Neuron (in vitro differentiated cells): ENCODE results near the gene APEX1.

Experiments used
- H2AFZ ChIP-seq: one replicate; pipeline ENCODE4 v1.6.1; 2013; ENCODE audit warnings: low read depth, mild to moderate bottlenecking, inconsistent platforms, low read length, moderate library complexity
- H3K27me3 ChIP-seq: one replicate; pipeline ENCODE4 v1.6.1; 2013; ENCODE audit warnings: low read length; ENCODE audit not compliant: insufficient read depth
- H3K36me3 ChIP-seq: one replicate; pipeline ENCODE4 v1.6.1; 2013; ENCODE audit warnings: low read length; ENCODE audit not compliant: insufficient read depth
- H3K4me1 ChIP-seq: one replicate; pipeline ENCODE4 v1.6.1; 2013; ENCODE audit warnings: low read length; ENCODE audit not compliant: insufficient read depth
- H3K4me3 ChIP-seq: 2 replicates; pipeline ENCODE4 v1.5.1; 2013; ENCODE audit warnings: mild to moderate bottlenecking, low read length, moderate library complexity
- H3K9me3 ChIP-seq: one replicate; pipeline ENCODE4 v1.6.1; 2013; ENCODE audit warnings: low read length

Gene APEX1

GRCh38 chr14:20454516-20455354, at the start of gene APEX1, which contains the start of gene OSGEP:
TSS of gene APEX1 (plus strand) at chr14:20455226. CDS start at chr14:20455646, 420 bp downstream.
TSS of gene OSGEP (minus strand) at chr14:20454812. CDS start at chr14:20454683, 129 bp downstream.
- no peaks in the 10 kb centered on the region for H3K9me3 ChIP-seq
- H3K4me1 ChIP-seq: peaks cover 21% of the 10 kb centered on the region
- peak within 1 kb of the TSS; percentile 46 for H2AFZ ChIP-seq
- H3K27me3 ChIP-seq: no peaks in the 10 kb centered on the region
- H3K4me3 ChIP-seq: peak within 1 kb of the TSS; percentile 85
- H3K36me3 ChIP-seq: peaks cover 61% of the 10 kb centered on the region

DNA sequence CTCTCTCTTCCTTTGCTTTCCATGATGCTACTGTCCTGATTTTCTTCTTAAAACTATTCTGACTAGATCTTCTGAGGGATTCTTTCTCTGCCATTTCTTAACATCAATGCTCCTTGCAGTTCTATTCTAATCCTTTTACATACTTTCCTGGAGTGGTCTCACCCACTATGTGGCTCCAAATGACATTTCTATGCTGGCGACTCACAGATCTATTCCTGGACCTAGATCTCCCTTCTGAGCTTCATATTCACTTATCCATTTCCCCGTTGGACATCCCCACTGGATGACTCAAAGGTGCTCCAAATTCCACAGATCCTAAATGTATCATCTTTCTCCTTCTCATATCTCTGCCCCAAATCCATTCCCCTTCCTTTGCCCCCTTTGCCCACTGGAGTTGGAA, 45.8 kb upstream of the APEX1 start:
- H2AFZ ChIP-seq: no peak overlapping the region
- H3K4me1 ChIP-seq: peaks cover 13% of the 10 kb centered on the region
- no peak overlapping the region for H3K4me3 ChIP-seq
- no peaks in the 10 kb centered on the region for H3K27me3 ChIP-seq
- peaks cover 24% of the 10 kb centered on the region for H3K36me3 ChIP-seq
- no peaks in the 10 kb centered on the region for H3K9me3 ChIP-seq

DNA sequence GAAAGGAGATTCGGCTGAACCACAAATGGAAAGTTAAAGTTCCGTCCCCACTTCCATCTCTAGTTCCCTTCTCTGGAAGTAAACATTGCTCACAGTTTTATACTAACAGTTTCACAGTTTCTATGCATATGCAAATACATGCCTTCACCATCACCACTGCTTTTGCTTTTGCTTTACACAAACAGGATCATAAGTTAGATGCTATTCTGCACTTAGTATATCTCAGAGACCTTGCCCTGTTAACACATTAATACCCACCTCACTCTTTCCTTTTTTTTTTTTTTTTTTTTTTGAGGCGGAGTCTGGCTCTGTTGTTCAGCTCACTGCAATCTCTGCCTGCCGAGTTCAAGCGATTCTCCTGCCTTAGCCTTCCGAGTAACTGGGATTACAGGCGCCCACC, 42.6 kb upstream of the APEX1 start:
- peak overlapping the region; percentile 66 for H3K4me3 ChIP-seq
- H3K4me1 ChIP-seq: peaks cover 14% of the 10 kb centered on the region
- H3K9me3 ChIP-seq: no peaks in the 10 kb centered on the region
- peaks cover 10% of the 10 kb centered on the region for H3K36me3 ChIP-seq
- H3K27me3 ChIP-seq: no peaks in the 10 kb centered on the region
- H2AFZ ChIP-seq: peak overlapping the region; percentile 96

DNA sequence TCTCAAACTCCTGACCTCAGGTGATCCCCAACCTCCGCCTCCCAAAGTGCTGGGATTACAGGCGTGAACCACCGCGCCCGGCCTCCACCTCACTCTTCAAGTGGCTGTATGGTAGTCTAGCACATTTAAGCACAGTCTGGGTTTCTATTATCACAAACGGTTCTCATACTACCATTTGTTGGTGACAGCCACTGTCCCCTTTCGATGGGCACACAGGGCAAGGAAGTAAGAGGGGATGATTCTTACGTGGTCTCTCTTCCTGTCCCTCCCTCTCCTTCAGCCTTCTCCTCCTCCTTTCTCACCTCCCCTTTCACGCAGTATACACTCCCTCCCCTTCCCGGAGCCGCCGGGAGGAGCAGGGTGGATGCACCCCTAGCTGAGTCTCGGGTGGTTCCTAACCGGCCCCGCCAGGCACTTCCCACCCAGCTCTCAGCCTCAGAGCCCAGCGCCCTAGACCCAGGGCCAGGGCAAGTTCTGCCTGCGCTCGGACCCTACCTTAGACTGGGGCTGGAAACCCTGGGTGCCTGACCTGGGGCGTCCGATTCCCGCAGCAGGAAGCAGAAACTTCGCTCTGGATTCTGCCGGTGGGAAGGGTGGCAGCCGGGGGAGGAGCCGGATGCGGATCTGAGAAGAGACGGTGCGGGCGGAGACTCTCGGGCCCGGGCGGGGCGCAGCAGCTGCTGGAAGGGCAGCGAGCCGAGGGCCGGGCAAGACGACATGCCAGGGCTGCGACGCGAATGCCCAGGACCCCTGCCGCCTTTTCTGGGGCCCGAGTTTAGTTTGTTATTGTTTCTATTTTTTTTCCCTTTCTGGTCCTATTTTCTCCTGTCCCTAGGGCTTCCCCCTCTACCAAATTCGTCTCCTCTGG, 41.9 kb upstream of the APEX1 start, which contains the start of gene TEP1:
TSS of gene TEP1 (minus strand) at position 626 of the 868 bp plus-strand sequence. CDS start 5,062 bp downstream, outside the sequence.
- H3K4me3 ChIP-seq: peak within 1 kb of the TSS; percentile 66
- no peaks in the 10 kb centered on the region for H3K9me3 ChIP-seq
- H3K4me1 ChIP-seq: peaks cover 14% of the 10 kb centered on the region
- H2AFZ ChIP-seq: peak within 1 kb of the TSS; percentile 96
- H3K36me3 ChIP-seq: peaks cover 3% of the 10 kb centered on the region
- no peaks in the 10 kb centered on the region for H3K27me3 ChIP-seq

GRCh38 chr14:20413744-20414082, 41.3 kb upstream of the APEX1 start:
- H3K9me3 ChIP-seq: no peaks in the 10 kb centered on the region
- peak overlapping the region; percentile 66 for H3K4me3 ChIP-seq
- peaks cover 14% of the 10 kb centered on the region for H3K4me1 ChIP-seq
- peak overlapping the region; percentile 96 for H2AFZ ChIP-seq
- H3K36me3 ChIP-seq: no peaks in the 10 kb centered on the region
- peaks cover 5% of the 10 kb centered on the region for H3K27me3 ChIP-seq

DNA sequence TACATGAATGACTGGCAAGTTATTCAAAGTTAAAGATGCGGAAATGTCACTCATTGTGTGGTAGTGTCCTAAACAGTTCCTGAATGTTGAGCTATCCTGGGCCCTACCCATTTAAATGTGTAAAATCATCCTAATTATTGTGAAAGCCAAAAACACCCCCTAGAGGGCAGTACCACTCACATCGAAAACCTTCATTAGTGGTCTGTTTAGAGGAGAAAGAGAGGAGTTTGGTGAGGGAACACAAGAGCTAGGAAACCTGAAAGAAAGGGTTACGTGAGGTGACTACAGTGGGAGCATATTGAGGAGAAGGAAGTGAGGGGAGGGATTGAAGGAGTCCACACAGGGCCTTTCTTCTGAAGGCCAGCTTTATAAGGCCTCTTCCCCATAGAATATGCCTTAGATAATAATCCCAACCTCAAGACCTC, 39.2 kb upstream of the APEX1 start:
- Histone ChIP-seq H2AFZ (no peak overlapping the region), H3K4me1 (peaks cover 14% of the 10 kb centered on the region), H3K9me3 (no peaks in the 10 kb centered on the region), H3K36me3 (no peaks in the 10 kb centered on the region), H3K27me3 (peaks cover 11% of the 10 kb centered on the region), H3K4me3 (no peak overlapping the region)

DNA sequence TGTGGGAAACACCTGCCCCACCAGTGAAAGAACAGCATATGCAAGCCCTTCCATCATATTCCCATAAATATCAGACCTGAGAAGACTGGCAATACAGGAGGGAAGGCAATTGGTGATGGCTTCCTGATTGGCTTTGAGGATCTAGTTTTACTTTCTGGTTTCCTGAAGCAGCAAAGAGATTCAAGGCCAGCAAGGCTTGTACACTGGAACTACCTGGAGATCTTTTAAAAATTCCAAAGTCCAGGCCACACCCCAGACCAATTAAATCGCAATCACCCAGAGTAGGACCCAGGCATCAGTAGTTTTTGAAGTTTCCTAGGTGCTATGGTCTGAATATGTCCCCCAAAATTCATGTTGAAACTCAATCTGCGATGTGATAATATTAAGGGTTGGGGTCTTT, 38.8 kb upstream of the APEX1 start:
- Histone ChIP-seq H3K36me3 (no peaks in the 10 kb centered on the region), H3K4me1 (peaks cover 15% of the 10 kb centered on the region), H3K9me3 (no peaks in the 10 kb centered on the region), H3K27me3 (peaks cover 11% of the 10 kb centered on the region), H3K4me3 (no peak overlapping the region), H2AFZ (no peak overlapping the region)

GRCh38 chr14:20417250-20418186, 37.5 kb upstream of the APEX1 start:
- Histone ChIP-seq H3K27me3 (peaks cover 11% of the 10 kb centered on the region), H3K4me3 (no peak overlapping the region), H3K9me3 (no peaks in the 10 kb centered on the region), H3K36me3 (no peaks in the 10 kb centered on the region), H3K4me1 (peaks cover 15% of the 10 kb centered on the region), H2AFZ (no peak overlapping the region)

- Histone ChIP-seq H3K4me3 (no peak overlapping the region), H3K4me1 (peaks cover 15% of the 10 kb centered on the region), H3K9me3 (no peaks in the 10 kb centered on the region)
These were observed 36.5 kb upstream of the APEX1 start for GRCh38 chr14:20418501-20418909.

GRCh38 chr14:20419419-20419818, 35.6 kb upstream of the APEX1 start:
- H3K27me3 ChIP-seq: peaks cover 11% of the 10 kb centered on the region
- H3K9me3 ChIP-seq: no peaks in the 10 kb centered on the region
- no peak overlapping the region for H3K4me3 ChIP-seq
- H3K4me1 ChIP-seq: peaks cover 8% of the 10 kb centered on the region
- H3K36me3 ChIP-seq: no peaks in the 10 kb centered on the region
- no peak overlapping the region for H2AFZ ChIP-seq

More at GRCh38 chr14:20418501-20418909, 36.5 kb upstream of the APEX1 start:
- peaks cover 11% of the 10 kb centered on the region for H3K27me3 ChIP-seq
- H2AFZ ChIP-seq: no peak overlapping the region
- H3K36me3 ChIP-seq: no peaks in the 10 kb centered on the region

- Histone ChIP-seq H3K4me1 (peaks cover 8% of the 10 kb centered on the region), H3K9me3 (no peaks in the 10 kb centered on the region), H2AFZ (no peak overlapping the region), H3K27me3 (peaks cover 11% of the 10 kb centered on the region), H3K4me3 (no peak overlapping the region), H3K36me3 (no peaks in the 10 kb centered on the region)
These were observed 33.8 kb upstream of the APEX1 start for GRCh38 chr14:20421267-20421666.

GRCh38 chr14:20422886-20423285, 32.1 kb upstream of the APEX1 start:
- Histone ChIP-seq H3K9me3 (no peaks in the 10 kb centered on the region), H3K36me3 (no peaks in the 10 kb centered on the region), H2AFZ (no peak overlapping the region), H3K4me3 (no peak overlapping the region), H3K4me1 (peaks cover 8% of the 10 kb centered on the region), H3K27me3 (peaks cover 11% of the 10 kb centered on the region)
